D721Med (cell line): ENCODE data around the gene KIAA0319L.

ENCODE experiments used
- DNase-seq: peaks from one replicate; pipeline ENCODE4 v3.0.0; 2011; ENCODE audit warnings: low spot score; ENCODE audit not compliant: insufficient read length
- FAIRE-seq: peaks from 2 replicates; lab custom pipeline; 2011; peaks lifted over from hg19 to GRCh38; lab: Jason Lieb, UNC
- CTCF ChIP-seq: IDR thresholded peaks from 2 replicates; pipeline ENCODE4 v1.5.1; 2012; ENCODE audit warnings: mild to moderate bottlenecking, control low read depth; ENCODE audit not compliant: insufficient read depth; ENCODE audit errors: missing control alignments

The KIAA0319L gene

GRCh38 chr1:35463232-35463631 is 94.0 kb downstream of the KIAA0319L start:
- TF ChIP-seq CTCF: no peak
- DNase-seq: no peak
- no peak for FAIRE-seq

DNA sequence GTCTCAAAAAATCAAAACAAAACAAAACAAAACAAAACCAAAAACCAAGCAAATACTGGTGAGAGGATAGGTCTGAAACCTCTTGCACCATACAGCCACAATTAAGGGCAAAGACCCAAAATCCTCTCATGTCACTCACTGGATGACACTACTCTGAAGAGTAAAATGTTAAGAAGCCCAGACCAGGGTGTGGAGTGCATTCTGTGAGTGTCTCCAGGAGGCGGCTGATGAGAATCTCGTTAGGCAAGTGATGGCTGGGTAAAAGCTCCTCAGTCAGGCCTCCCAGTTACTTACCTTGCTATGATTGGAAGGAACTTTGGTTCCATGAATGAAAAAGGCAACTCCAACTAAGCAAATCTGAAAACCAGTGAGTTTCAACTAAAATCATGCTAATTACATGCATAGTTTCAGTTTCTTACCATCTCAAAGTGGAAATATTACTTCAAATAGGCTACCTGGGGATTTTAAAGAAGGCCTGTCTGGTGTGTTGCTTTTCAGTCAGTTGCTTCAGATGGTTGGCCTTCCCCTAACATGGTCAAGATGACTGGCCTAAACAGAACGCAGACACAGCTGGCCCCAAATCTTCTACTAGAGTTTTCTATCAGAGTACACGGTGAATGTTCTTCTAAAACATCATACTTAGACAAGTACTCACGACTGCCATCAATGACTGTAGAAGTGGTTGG is 95.1 kb downstream of the KIAA0319L start:
- FAIRE-seq (no peak), DNase-seq (no peak)
- TF ChIP-seq CTCF: no peak

- TF ChIP-seq CTCF: no peak
- no peak for DNase-seq
- FAIRE-seq: no peak
Observed at GRCh38 chr1:35460796-35461195, 96.4 kb downstream of the KIAA0319L start.

DNA sequence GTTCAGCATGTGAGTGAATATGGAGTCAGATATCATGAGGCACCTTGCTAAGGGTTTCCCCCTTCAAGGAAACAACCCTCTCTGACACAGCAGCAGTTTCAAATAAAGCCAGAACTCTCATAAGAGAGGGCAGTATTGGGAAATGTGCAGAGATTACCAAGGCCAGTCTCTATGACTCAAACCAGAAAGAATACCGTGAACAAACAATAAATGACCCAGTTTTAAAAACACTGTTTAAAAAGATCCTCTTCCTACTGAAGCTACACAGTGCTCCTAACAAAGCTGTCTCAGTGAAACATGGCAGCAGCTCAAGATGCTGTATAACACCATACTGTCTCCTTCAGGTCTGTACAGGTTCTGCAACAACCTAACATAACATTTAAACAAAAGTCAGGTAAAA is 102.6 kb downstream of the KIAA0319L start:
- DNase-seq: no peak

DNA sequence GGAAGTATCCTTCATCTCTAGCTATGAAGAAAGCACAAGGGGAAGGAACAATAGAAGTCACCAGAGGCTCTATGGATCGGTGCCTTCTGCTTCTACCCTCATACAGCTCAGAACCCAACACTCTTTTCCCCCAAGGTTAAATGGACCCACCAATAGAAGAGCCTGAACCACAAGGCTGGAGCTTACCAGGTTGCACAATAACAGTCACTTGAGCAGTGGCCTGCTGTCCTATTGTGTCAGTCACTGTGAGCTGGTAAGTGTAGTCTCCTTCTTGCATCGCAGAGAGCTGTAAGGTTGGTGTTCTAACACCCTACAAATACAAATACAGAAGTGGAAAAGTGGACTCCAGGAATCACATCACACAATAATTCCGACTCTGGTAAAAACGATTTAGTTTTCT is 103.0 kb downstream of the KIAA0319L start:
- no peak for TF ChIP-seq CTCF
- DNase-seq: no peak
- no peak for FAIRE-seq

More for the DNA sequence above, 102.6 kb downstream of the KIAA0319L start:
- no peak for TF ChIP-seq CTCF
- no peak for FAIRE-seq

DNA sequence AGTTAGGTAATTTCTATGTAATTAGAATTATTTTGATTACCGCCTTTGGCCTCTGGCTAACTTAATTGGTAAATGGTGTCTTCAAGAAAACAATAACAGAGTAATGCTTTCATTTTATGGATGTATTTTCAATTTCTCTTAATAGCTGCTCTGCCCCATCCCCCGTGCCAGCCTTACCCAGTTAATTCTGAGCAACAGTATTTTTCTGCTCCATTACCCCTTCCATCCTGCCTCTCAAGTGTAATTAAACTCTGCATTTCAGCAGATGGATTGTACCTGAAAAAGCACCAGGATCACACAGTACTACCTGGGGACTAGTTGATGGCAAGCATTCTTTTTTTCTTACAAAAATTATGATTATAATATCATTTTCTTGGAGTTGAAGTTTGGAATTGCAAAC is 104.2 kb downstream of the KIAA0319L start:
- TF ChIP-seq CTCF: no peak
- FAIRE-seq (no peak), DNase-seq (no peak)

GRCh38 chr1:35452106-35452774 is 105.0 kb downstream of the KIAA0319L start:
- FAIRE-seq (no peak), DNase-seq (no peak)
- no peak for TF ChIP-seq CTCF
